Choroid plexus epithelial cell (primary cell): Measurements from ENCODE around the gene PHKB.

Experiments used
- DNase-seq: peaks from one replicate; pipeline ENCODE4 v3.0.0-alpha.2; 2010; ENCODE audit warnings: low read depth
- H3K4me3 ChIP-seq: 2 replicates; pipeline ENCODE4 v1.5.1; 2011; ENCODE audit warnings: low read depth, mild to moderate bottlenecking, control low read depth, low read length, moderate library complexity
- CTCF ChIP-seq: conservative IDR thresholded peaks from 2 replicates; pipeline ENCODE4 v1.5.1; 2011; ENCODE audit warnings: low read depth, mild to moderate bottlenecking, control low read depth, inconsistent platforms, low read length, moderate library complexity

The PHKB gene

GRCh38 chr16:47446431-47446830 lies 14.7 kb upstream of the PHKB start:
- no peak for TF ChIP-seq CTCF
- H3K4me3 ChIP-seq, result no peak overlapping the region
- DNase-seq, result no peak

GRCh38 chr16:47448830-47449575 lies 12.1 kb upstream of the PHKB start:
- no peak for DNase-seq
- TF ChIP-seq CTCF, result no peak
- H3K4me3 ChIP-seq, result no peak overlapping the region

GRCh38 chr16:47449788-47450187 lies 11.3 kb upstream of the PHKB start:
- H3K4me3 ChIP-seq, result no peak overlapping the region
- DNase-seq, result peak; percentile 35

GRCh38 chr16:47458331-47458730 lies 2.8 kb upstream of the PHKB start:
- no peak overlapping the region for H3K4me3 ChIP-seq
- no peak for TF ChIP-seq CTCF
- no peak for DNase-seq

More at GRCh38 chr16:47449788-47450187, 11.3 kb upstream of the PHKB start:
- TF ChIP-seq CTCF, result no peak

GRCh38 chr16:47459603-47460002 lies 1.5 kb upstream of the PHKB start:
- no peak for TF ChIP-seq CTCF
- no peak overlapping the region for H3K4me3 ChIP-seq
- no peak for DNase-seq

- DNase-seq, result no peak
- H3K4me3 ChIP-seq, result peak overlapping the region; percentile 93
- no peak for TF ChIP-seq CTCF
Observed at GRCh38 chr16:47460359-47460710, 796 bp upstream of the PHKB start.

GRCh38 chr16:47461598-47462266 lies 601 bp downstream of the PHKB start:
- peak; percentile 48 for DNase-seq
- H3K4me3 ChIP-seq, result peak overlapping the region; percentile 93
- no peak for TF ChIP-seq CTCF
